GM23338 (cell line): ENCODE results near the gene DNAJB12. TPM values are rescaled to one million over a fixed set of nuclear protein-coding genes. Genes with fewer than 3 reads are reported as not detected.

Source experiments
- ATAC-seq: fragments of 200-7000 bp; cut with Tn5 transposase; 3 replicates; pipeline ENCODE4 v1.9.1; 2020
- DNase-seq: peaks from one replicate; pipeline ENCODE4 v3.0.0-alpha.2; 2015; ENCODE audit warnings: low spot score
- H2AFZ ChIP-seq: fragments of 200-600 bp; sonication (generic); 2 replicates; pipeline ENCODE4 v1.8.0; 2016; ENCODE audit warnings: antibody characterized with exemption, mild to moderate bottlenecking, moderate library complexity
- H3F3A ChIP-seq: fragments of 200-600 bp; sonication (generic); replicated peaks from 2 replicates; pipeline ENCODE4 v1.8.0; 2017; ENCODE audit warnings: antibody characterized with exemption, mixed run types, low read depth
- H3K27ac ChIP-seq: fragments of 200-600 bp; sonication (generic); 2 replicates; pipeline ENCODE4 v1.6.1; 2016; ENCODE audit warnings: low read depth
- H3K27me3 ChIP-seq: fragments of 200-600 bp; sonication (generic); 2 replicates; pipeline ENCODE4 v1.8.0; 2016; ENCODE audit warnings: mild to moderate bottlenecking, mixed run types, moderate library complexity; ENCODE audit not compliant: insufficient read depth
- H3K36me3 ChIP-seq: fragments of 200-600 bp; sonication (generic); 2 replicates; pipeline ENCODE4 v1.8.0; 2016; ENCODE audit warnings: mild to moderate bottlenecking; ENCODE audit not compliant: insufficient read depth
- H3K4me1 ChIP-seq: fragments of 200-600 bp; sonication (generic); 2 replicates; pipeline ENCODE4 v1.8.0; 2016; ENCODE audit warnings: mild to moderate bottlenecking, moderate library complexity; ENCODE audit not compliant: insufficient read depth
- H3K4me2 ChIP-seq: fragments of 200-600 bp; sonication (generic); 2 replicates; pipeline ENCODE4 v1.7.1; 2017; ENCODE audit warnings: mixed run types
- H3K4me3 ChIP-seq: fragments of 200-600 bp; sonication (generic); 2 replicates; pipeline ENCODE4 v1.6.1; 2016; ENCODE audit warnings: mixed run types
- H3K79me2 ChIP-seq: fragments of 200-600 bp; sonication (generic); replicated peaks from 2 replicates; pipeline ENCODE4 v1.8.0; 2017; ENCODE audit warnings: mild to moderate bottlenecking; ENCODE audit not compliant: insufficient read depth
- H3K9me2 ChIP-seq: fragments of 200-600 bp; sonication (generic); 2 replicates; pipeline ENCODE4 v1.8.0; 2017; ENCODE audit not compliant: insufficient read depth
- H4K20me1 ChIP-seq: fragments of 200-600 bp; sonication (generic); replicated peaks from 2 replicates; pipeline ENCODE4 v1.8.0; 2017; ENCODE audit warnings: mild to moderate bottlenecking; ENCODE audit not compliant: insufficient read depth
- H3K27ac Mint-ChIP-seq: 2 replicates; pipeline ENCODE4 v1.8.0; 2020; ENCODE audit warnings: inconsistent platforms, mild to moderate bottlenecking, moderate library complexity, mixed read lengths
- H3K27me3 Mint-ChIP-seq: 3 replicates; pipeline ENCODE4 v1.8.0; 2022; ENCODE audit warnings: low read depth, mild to moderate bottlenecking, moderate library complexity, mixed read lengths, inconsistent platforms; ENCODE audit not compliant: insufficient read depth, poor library complexity
- H3K36me3 Mint-ChIP-seq: 3 replicates; pipeline ENCODE4 v1.8.0; 2021; ENCODE audit warnings: low read depth, mild to moderate bottlenecking, inconsistent platforms, moderate library complexity, mixed read lengths
- H3K4me1 Mint-ChIP-seq: 3 replicates; pipeline ENCODE4 v1.8.0; 2020; ENCODE audit warnings: mild to moderate bottlenecking, inconsistent platforms, mixed read lengths
- H3K4me3 Mint-ChIP-seq: 3 replicates; pipeline ENCODE4 v1.8.0; 2021; ENCODE audit warnings: moderate library complexity, mild to moderate bottlenecking, inconsistent platforms, mixed read lengths
- H3K9me3 Mint-ChIP-seq: 3 replicates; pipeline ENCODE4 v1.8.0; 2020; ENCODE audit warnings: moderate library complexity, mild to moderate bottlenecking, inconsistent platforms, mixed read lengths
- EZH2 ChIP-seq: fragments of 200-600 bp; sonication (generic); IDR thresholded peaks from one replicate; pipeline ENCODE4 v1.8.0; 2017; ENCODE audit warnings: antibody characterized with exemption, mild to moderate bottlenecking, low read depth; ENCODE audit not compliant: unreplicated experiment
- NANOG ChIP-seq: IDR thresholded peaks from 2 replicates; pipeline ENCODE4 v1.6.1; 2016; ENCODE audit warnings: antibody characterized with exemption, borderline replicate concordance
- POLR2AphosphoS5 ChIP-seq: IDR thresholded peaks from 2 replicates; pipeline ENCODE4 v1.6.1; 2016; ENCODE audit warnings: antibody characterized with exemption, low read depth
- STAT1 ChIP-seq: IDR thresholded peaks from one replicate; pipeline ENCODE4 v1.6.1; 2016; ENCODE audit warnings: antibody characterized with exemption; ENCODE audit not compliant: unreplicated experiment
- ZNF114 ChIP-seq: fragments of 250-450 bp; sonication (Bioruptor Pico); IDR thresholded peaks from 2 replicates; pipeline ENCODE4 v1.5.0; 2020; ENCODE audit warnings: mild to moderate bottlenecking, moderate library complexity
- polyA plus RNA-seq: library from polyadenylated mRNA; unstranded; fragments of >200 nt; fragmentation: Nextera tagmentation; extraction: Ambion mirVana; gene quantifications from 2 replicates; pipeline ENCODE4 v1.2.1, GENCODE V29; 2016
- total RNA-seq: library from RNA; depleted of rRNA; stranded (reverse); fragments of >200 nt; shearing (Covaris generic); gene quantifications from 2 replicates; pipeline ENCODE4 v1.2.3, GENCODE V29; 2014
- TF ChIP-seq, protein P1 (sequence below), 2 experiments: fragments of 200-600 bp in 1 of 2; sonication (generic) in 1 of 2; conservative IDR thresholded peaks; 2 replicates each; pipeline versions ENCODE4 v1.5.1 to v1.6.1; 2016 to 2017; ENCODE audit warnings: antibody characterized with exemption in 2 of 2, low read depth in 2 of 2, mild to moderate bottlenecking in 2 of 2, moderate library complexity in 1 of 2
- TF ChIP-seq, protein P2 (sequence below): IDR thresholded peaks from 2 replicates; pipeline ENCODE4 v1.6.1; 2016; ENCODE audit warnings: antibody characterized with exemption
- TF ChIP-seq, protein P3 (sequence below): fragments of 250-450 bp; sonication (Bioruptor Pico); IDR thresholded peaks from 2 replicates; pipeline ENCODE4 v1.5.0; 2020; ENCODE audit warnings: mild to moderate bottlenecking, moderate library complexity

Gene DNAJB12
- total and polyA plus RNA-seq, 2 experiments from 2014 or later: 12.8 to 16.0 TPM

DNA sequence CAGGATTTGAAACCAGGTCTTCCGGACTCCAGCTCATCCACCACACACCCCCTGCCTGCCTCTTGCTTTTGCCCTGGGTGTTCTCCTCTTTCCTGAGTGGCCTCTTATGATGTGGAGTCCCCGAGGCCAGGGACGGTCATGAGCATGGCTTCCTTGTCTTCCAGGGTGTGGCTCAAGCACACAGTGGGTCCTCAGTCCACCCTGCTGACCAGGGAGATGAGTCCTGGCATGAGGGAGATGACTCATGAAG is 32.8 kb downstream of the DNAJB12 start (continued):
- TF ChIP-seq, protein P1, sequence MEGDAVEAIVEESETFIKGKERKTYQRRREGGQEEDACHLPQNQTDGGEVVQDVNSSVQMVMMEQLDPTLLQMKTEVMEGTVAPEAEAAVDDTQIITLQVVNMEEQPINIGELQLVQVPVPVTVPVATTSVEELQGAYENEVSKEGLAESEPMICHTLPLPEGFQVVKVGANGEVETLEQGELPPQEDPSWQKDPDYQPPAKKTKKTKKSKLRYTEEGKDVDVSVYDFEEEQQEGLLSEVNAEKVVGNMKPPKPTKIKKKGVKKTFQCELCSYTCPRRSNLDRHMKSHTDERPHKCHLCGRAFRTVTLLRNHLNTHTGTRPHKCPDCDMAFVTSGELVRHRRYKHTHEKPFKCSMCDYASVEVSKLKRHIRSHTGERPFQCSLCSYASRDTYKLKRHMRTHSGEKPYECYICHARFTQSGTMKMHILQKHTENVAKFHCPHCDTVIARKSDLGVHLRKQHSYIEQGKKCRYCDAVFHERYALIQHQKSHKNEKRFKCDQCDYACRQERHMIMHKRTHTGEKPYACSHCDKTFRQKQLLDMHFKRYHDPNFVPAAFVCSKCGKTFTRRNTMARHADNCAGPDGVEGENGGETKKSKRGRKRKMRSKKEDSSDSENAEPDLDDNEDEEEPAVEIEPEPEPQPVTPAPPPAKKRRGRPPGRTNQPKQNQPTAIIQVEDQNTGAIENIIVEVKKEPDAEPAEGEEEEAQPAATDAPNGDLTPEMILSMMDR (conservative IDR thresholded peaks at IDR 0.05; ENCODE audit: low read depth in 2 of 2): no peak
- TF ChIP-seq EZH2 (no peak), POLR2AphosphoS5 (no peak), NANOG (no peak), STAT1 (no peak), ZNF114 (CRISPR knock-in tag) (no peak)

DNA sequence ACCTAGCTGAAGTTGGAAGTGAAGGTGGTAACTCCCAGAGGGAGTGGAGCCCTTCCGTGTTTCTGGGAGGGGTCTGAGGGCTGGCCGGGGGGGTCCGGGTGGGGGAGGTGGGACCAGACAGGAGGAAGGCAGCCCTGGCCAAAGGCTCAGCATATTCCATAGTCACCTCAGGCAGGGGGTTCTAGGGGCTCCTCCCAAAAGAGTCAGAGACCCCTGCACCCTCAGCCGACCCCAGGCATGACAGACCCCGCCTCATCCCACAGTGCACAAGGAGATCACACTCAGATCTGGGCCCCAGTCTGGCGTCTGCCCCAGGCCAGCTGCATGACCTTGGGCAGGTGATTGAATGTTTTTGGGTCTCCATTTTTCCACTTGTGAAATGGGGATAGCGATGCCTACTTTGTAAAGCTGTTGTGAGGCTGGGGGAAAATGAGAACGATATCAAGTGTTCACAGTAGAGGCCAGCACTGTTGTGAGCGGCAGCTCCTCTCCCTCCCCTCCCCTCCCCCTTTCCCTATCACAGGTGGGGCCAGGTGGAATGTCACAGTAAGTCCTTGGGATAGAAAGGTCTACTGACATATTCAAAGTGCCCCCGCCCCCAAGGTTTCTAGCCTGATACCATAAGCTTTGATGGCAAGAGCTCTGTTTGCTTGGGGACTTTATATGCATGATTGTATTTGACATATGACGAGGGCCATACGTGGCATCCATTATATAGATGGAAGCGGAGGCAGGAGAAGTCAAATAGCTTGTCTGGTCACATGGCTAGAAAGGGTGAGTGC is 33.3 kb downstream of the DNAJB12 start:
- Mint-ChIP-seq H3K27ac (peak overlapping the region; percentile 100), H3K4me3 (peak overlapping the region; percentile 60; the same call in 1 of the 3 replicates), H3K9me3 (no peaks in the 10 kb centered on the region; the same call in 1 of the 3 replicates), H3K27me3 (peaks cover 27% of the 10 kb centered on the region), H3K36me3 (no peaks in the 10 kb centered on the region), H3K4me1 (peaks cover 52% of the 10 kb centered on the region)
- no peaks in the 10 kb centered on the region for H3K9me2 ChIP-seq
- H3K4me3 ChIP-seq: no peak overlapping the region
- DNase-seq (peak; percentile 11), ATAC-seq (no peak)
- H3K36me3 ChIP-seq: no peaks in the 10 kb centered on the region
- H4K20me1 ChIP-seq: no peaks in the 10 kb centered on the region
- H3K4me2 ChIP-seq: peak overlapping the region; percentile 87; the same call in 1 of the 2 replicates
- H3K4me1 ChIP-seq: peaks cover 27% of the 10 kb centered on the region
- H3K27ac ChIP-seq: peak overlapping the region; percentile 98; the same call in 1 of the 2 replicates
- peaks cover 13% of the 10 kb centered on the region for H3F3A ChIP-seq
- H2AFZ ChIP-seq: peak overlapping the region; percentile 88; the same call in 1 of the 2 replicates
- TF ChIP-seq, protein P2, sequence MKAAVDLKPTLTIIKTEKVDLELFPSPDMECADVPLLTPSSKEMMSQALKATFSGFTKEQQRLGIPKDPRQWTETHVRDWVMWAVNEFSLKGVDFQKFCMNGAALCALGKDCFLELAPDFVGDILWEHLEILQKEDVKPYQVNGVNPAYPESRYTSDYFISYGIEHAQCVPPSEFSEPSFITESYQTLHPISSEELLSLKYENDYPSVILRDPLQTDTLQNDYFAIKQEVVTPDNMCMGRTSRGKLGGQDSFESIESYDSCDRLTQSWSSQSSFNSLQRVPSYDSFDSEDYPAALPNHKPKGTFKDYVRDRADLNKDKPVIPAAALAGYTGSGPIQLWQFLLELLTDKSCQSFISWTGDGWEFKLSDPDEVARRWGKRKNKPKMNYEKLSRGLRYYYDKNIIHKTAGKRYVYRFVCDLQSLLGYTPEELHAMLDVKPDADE: no peak
- H3K27me3 ChIP-seq: no peaks in the 10 kb centered on the region
- H3K79me2 ChIP-seq: no peaks in the 10 kb centered on the region

DNA sequence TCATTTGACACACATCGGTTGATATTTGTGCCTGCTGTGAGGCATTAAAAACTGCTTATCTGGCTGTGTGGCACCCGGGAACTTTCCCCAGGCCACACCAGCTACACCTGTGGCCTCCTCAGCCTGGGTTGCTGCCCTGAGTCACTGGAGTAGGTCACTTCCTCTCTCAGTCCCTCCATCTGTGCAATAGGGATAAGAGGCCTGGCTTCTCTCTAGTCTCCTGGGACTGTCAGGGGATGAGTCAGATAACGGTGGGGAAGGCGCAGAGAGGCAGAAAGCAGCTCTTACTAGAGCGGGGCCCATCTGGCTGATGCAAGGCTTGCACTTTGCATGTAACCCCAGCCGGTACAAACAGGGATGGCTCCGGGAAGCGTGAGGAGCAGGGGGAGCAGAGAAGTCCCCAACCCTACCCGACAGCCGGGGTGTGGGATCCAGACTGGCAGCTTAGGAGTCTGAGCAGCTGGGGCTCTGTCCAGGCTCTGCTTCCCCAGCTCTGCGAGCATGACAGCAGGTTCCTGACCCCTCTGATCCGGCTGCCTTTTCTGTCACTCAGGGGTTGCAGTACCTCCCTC is 34.0 kb downstream of the DNAJB12 start:
- peaks cover 27% of the 10 kb centered on the region for H3K4me1 ChIP-seq

More for the DNA sequence above, 34.0 kb downstream of the DNAJB12 start:
- H3K4me3 ChIP-seq: 0 out of 2 replicates have a peak overlapping the region, but pooled peaks have one; percentile 23
- H3K36me3 ChIP-seq: no peaks in the 10 kb centered on the region
- peak; percentile 57 for ATAC-seq
- TF ChIP-seq POLR2AphosphoS5 (peak; percentile 63), NANOG (no peak), ZNF114 (CRISPR knock-in tag) (no peak)
- TF ChIP-seq, protein P3, sequence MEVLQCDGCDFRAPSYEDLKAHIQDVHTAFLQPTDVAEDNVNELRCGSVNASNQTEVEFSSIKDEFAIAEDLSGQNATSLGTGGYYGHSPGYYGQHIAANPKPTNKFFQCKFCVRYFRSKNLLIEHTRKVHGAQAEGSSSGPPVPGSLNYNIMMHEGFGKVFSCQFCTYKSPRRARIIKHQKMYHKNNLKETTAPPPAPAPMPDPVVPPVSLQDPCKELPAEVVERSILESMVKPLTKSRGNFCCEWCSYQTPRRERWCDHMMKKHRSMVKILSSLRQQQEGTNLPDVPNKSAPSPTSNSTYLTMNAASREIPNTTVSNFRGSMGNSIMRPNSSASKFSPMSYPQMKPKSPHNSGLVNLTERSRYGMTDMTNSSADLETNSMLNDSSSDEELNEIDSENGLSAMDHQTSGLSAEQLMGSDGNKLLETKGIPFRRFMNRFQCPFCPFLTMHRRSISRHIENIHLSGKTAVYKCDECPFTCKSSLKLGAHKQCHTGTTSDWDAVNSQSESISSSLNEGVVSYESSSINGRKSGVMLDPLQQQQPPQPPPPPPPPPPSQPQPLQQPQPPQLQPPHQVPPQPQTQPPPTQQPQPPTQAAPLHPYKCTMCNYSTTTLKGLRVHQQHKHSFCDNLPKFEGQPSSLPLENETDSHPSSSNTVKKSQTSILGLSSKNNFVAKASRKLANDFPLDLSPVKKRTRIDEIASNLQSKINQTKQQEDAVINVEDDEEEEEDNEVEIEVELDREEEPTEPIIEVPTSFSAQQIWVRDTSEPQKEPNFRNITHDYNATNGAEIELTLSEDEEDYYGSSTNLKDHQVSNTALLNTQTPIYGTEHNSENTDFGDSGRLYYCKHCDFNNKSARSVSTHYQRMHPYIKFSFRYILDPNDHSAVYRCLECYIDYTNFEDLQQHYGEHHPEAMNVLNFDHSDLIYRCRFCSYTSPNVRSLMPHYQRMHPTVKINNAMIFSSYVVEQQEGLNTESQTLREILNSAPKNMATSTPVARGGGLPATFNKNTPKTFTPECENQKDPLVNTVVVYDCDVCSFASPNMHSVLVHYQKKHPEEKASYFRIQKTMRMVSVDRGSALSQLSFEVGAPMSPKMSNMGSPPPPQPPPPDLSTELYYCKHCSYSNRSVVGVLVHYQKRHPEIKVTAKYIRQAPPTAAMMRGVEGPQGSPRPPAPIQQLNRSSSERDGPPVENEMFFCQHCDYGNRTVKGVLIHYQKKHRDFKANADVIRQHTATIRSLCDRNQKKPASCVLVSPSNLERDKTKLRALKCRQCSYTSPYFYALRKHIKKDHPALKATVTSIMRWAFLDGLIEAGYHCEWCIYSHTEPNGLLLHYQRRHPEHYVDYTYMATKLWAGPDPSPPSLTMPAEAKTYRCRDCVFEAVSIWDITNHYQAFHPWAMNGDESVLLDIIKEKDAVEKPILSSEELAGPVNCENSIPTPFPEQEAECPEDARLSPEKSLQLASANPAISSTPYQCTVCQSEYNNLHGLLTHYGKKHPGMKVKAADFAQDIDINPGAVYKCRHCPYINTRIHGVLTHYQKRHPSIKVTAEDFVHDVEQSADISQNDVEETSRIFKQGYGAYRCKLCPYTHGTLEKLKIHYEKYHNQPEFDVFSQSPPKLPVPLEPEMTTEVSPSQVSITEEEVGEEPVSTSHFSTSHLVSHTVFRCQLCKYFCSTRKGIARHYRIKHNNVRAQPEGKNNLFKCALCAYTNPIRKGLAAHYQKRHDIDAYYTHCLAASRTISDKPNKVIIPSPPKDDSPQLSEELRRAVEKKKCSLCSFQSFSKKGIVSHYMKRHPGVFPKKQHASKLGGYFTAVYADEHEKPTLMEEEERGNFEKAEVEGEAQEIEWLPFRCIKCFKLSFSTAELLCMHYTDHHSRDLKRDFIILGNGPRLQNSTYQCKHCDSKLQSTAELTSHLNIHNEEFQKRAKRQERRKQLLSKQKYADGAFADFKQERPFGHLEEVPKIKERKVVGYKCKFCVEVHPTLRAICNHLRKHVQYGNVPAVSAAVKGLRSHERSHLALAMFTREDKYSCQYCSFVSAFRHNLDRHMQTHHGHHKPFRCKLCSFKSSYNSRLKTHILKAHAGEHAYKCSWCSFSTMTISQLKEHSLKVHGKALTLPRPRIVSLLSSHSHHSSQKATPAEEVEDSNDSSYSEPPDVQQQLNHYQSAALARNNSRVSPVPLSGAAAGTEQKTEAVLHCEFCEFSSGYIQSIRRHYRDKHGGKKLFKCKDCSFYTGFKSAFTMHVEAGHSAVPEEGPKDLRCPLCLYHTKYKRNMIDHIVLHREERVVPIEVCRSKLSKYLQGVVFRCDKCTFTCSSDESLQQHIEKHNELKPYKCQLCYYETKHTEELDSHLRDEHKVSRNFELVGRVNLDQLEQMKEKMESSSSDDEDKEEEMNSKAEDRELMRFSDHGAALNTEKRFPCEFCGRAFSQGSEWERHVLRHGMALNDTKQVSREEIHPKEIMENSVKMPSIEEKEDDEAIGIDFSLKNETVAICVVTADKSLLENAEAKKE (CRISPR knock-in tag): 0 out of 2 replicates have a peak, but pooled peaks have one; percentile 27
- H3K27ac Mint-ChIP-seq: peak overlapping the region; percentile 100
- H3K27ac ChIP-seq: peak overlapping the region; percentile 98
- no peaks in the 10 kb centered on the region for H3K79me2 ChIP-seq
- peak overlapping the region; percentile 87; the same call in 1 of the 2 replicates for H3K4me2 ChIP-seq
- peak overlapping the region; percentile 60 for H3K4me3 Mint-ChIP-seq
- peak overlapping the region; percentile 88 for H2AFZ ChIP-seq
- H3K36me3 Mint-ChIP-seq: no peaks in the 10 kb centered on the region
- no peaks in the 10 kb centered on the region; the same call in 2 of the 3 replicates for H3K9me3 Mint-ChIP-seq
- H3K27me3 ChIP-seq: no peaks in the 10 kb centered on the region
- no peaks in the 10 kb centered on the region for H3K9me2 ChIP-seq
- no peaks in the 10 kb centered on the region for H4K20me1 ChIP-seq
- H3K27me3 Mint-ChIP-seq: peaks cover 28% of the 10 kb centered on the region
- peaks cover 13% of the 10 kb centered on the region for H3F3A ChIP-seq
- DNase-seq: peak; percentile 90
- peaks cover 55% of the 10 kb centered on the region for H3K4me1 Mint-ChIP-seq
